Measurements from ENCODE around the gene PCK2. TPM values are rescaled to one million over a fixed set of nuclear protein-coding genes. Genes with fewer than 3 reads are reported as not detected.
A peak's percentile ranks its signal among the peaks of the same experiment; 100 is the strongest.

The PCK2 gene
- total RNA-seq, 1 donor from 2014 or later: 35.0 TPM

- H3K9me3 Mint-ChIP-seq: no peaks in the 10 kb centered on the region
- TF ChIP-seq CTCF (conservative IDR thresholded peaks at IDR 0.05): no peak
- DNase-seq (ENCODE audit: extremely low spot score, unreplicated experiment): no peak
- no peak overlapping the region for H3K27ac Mint-ChIP-seq
- no peak overlapping the region for H3K4me3 Mint-ChIP-seq
- H3K36me3 Mint-ChIP-seq: no peaks in the 10 kb centered on the region
- no peaks in the 10 kb centered on the region for H3K4me1 Mint-ChIP-seq (ENCODE audit: unreplicated experiment)
- H3K27me3 Mint-ChIP-seq: no peaks in the 10 kb centered on the region
These were observed 29.9 kb upstream of the PCK2 start for GRCh38 chr14:24064091-24064795.

- Mint-ChIP-seq H3K4me3 (no peak overlapping the region), H3K27me3 (peaks cover 4% of the 10 kb centered on the region), H3K36me3 (no peaks in the 10 kb centered on the region), H3K4me1 (ENCODE audit: unreplicated experiment) (no peaks in the 10 kb centered on the region), H3K9me3 (no peaks in the 10 kb centered on the region), H3K27ac (no peak overlapping the region)
- DNase-seq (ENCODE audit: extremely low spot score, unreplicated experiment): no peak
- no peak for TF ChIP-seq CTCF (conservative IDR thresholded peaks at IDR 0.05)
These were observed 29.3 kb upstream of the PCK2 start for GRCh38 chr14:24064856-24065255.

GRCh38 chr14:24065408-24065807 is 28.7 kb upstream of the PCK2 start:
- TF ChIP-seq CTCF (conservative IDR thresholded peaks at IDR 0.05): no peak
- no peak for DNase-seq (ENCODE audit: extremely low spot score, unreplicated experiment)
- no peaks in the 10 kb centered on the region for H3K36me3 Mint-ChIP-seq
- H3K9me3 Mint-ChIP-seq: no peaks in the 10 kb centered on the region
- no peaks in the 10 kb centered on the region for H3K4me1 Mint-ChIP-seq (ENCODE audit: unreplicated experiment)
- no peak overlapping the region for H3K4me3 Mint-ChIP-seq
- peaks cover 9% of the 10 kb centered on the region for H3K27me3 Mint-ChIP-seq
- H3K27ac Mint-ChIP-seq: no peak overlapping the region

GRCh38 chr14:24066496-24067132 is 27.5 kb upstream of the PCK2 start:
- no peaks in the 10 kb centered on the region for H3K9me3 Mint-ChIP-seq
- no peak for DNase-seq (ENCODE audit: extremely low spot score, unreplicated experiment)
- H3K4me3 Mint-ChIP-seq: no peak overlapping the region
- no peak overlapping the region for H3K27ac Mint-ChIP-seq
- H3K27me3 Mint-ChIP-seq: peaks cover 17% of the 10 kb centered on the region
- no peaks in the 10 kb centered on the region for H3K4me1 Mint-ChIP-seq (ENCODE audit: unreplicated experiment)
- no peaks in the 10 kb centered on the region for H3K36me3 Mint-ChIP-seq
- TF ChIP-seq CTCF (conservative IDR thresholded peaks at IDR 0.05): no peak

- TF ChIP-seq CTCF (conservative IDR thresholded peaks at IDR 0.05): no peak
- Mint-ChIP-seq H3K9me3 (no peaks in the 10 kb centered on the region), H3K27me3 (peaks cover 17% of the 10 kb centered on the region), H3K4me1 (ENCODE audit: unreplicated experiment) (no peaks in the 10 kb centered on the region), H3K4me3 (no peak overlapping the region), H3K27ac (peak overlapping the region; percentile 18), H3K36me3 (no peaks in the 10 kb centered on the region)
- no peak for DNase-seq (ENCODE audit: extremely low spot score, unreplicated experiment)
These were observed 26.7 kb upstream of the PCK2 start for GRCh38 chr14:24067133-24068082.
